Activated naive CD4-positive, alpha-beta T cell treated with anti-CD3 and anti-CD28 coated beads, Interleukin-2, amount 50 U/mL, for 16 hours (primary cell): ENCODE results near the gene PABPC3.

Source experiments
- DNase-seq: peaks from one replicate; pipeline ENCODE4 v3.0.0-alpha.2; 2020

The PABPC3 gene

GRCh38 chr13:25095851-25096453 lies at the start of gene PABPC3:
TSS of gene PABPC3 (plus strand) at chr13:25096136. CDS start at chr13:25096199, 63 bp downstream.
- no peak for DNase-seq

- no peak for DNase-seq
Observed at GRCh38 chr13:25046274-25046984, 49.5 kb upstream of the PABPC3 start.

GRCh38 chr13:25046985-25047511 lies 48.9 kb upstream of the PABPC3 start:
- no peak for DNase-seq

- DNase-seq: no peak
Observed at GRCh38 chr13:25051065-25051464, 44.9 kb upstream of the PABPC3 start.

- no peak for DNase-seq
Observed at GRCh38 chr13:25059166-25059565, 36.8 kb upstream of the PABPC3 start.

- DNase-seq: no peak
Observed at GRCh38 chr13:25059958-25060357, 36.0 kb upstream of the PABPC3 start.

DNA sequence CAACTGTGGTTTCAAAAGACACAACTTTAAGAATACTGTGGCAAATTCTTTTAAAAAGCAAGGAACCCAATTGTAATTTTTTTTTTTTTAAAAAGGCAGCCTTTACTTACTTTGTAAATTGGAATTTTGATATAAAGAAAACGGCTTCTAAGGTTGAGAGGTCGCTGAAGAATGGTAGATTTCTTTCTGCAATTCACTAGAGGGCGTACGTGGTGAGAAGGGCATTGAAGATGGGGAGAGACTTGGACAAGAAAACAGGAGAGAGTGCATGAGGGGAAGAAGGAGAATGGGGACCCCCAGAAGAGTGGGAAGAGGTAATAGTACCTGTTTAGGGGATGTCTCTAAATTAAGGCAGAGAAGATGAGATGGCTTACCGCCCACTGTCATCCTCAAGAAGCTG lies 33.5 kb upstream of the PABPC3 start:
- no peak for DNase-seq

DNA sequence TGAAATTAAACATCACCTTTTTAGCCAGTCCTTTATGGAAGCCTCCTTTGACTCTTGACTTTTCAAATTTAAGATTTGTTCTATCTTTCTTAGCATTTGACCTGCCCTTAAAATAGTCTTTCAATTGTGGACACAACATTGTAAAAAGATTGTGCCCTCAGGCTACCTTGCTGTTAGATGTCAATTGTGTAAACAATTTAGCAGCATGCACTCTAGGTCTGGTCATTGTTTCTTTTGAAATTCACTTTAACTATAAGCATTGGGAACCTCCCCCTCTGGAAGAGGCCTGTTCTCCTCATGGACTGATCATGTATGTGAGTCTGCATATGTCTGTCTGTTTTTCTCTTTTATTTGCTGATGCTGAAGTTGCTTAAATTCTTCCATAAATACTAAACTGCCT lies 31.5 kb upstream of the PABPC3 start:
- no peak for DNase-seq

DNA sequence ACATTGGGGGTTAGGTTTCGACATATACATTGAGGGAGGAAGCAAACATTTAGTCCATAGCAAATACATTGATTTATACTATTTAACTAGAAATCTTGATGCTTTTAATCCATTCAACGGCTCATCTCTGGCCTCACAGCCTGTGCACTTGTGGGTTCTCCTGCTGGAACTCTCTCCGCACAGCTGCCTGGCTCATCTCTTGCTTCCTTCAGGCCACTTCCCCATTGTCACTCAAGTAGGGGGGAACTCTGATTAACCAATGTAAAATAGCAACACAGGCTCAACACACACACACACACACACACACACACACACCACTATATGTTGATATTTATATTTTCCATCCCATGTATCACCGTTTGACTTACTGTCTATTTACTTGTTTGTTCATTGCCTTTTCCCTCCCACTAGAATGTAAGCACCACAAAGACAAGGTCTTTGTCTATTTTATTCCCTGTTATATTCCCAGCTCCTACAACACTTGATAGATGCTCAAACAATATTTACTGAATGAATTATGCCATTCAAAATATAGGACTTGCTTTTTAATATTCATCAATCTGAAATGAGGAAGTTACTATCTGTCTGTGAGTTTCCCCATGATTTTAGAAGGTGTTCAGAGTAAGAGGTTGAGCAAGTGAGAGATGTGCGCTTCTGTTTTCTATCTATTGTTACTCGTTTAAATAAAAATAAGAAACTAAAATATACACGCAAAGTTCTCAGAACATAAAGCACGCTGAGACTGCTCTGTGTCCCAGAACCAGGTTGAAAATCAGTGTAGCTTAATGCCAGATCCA lies 29.8 kb upstream of the PABPC3 start:
- DNase-seq: no peak

GRCh38 chr13:25067064-25067463 lies 28.9 kb upstream of the PABPC3 start:
- no peak for DNase-seq

GRCh38 chr13:25068810-25069209 lies 27.1 kb upstream of the PABPC3 start:
- no peak for DNase-seq

GRCh38 chr13:25069236-25069635 lies 26.7 kb upstream of the PABPC3 start:
- no peak for DNase-seq

- no peak for DNase-seq
Observed at GRCh38 chr13:25069911-25070310, 26.0 kb upstream of the PABPC3 start.

DNA sequence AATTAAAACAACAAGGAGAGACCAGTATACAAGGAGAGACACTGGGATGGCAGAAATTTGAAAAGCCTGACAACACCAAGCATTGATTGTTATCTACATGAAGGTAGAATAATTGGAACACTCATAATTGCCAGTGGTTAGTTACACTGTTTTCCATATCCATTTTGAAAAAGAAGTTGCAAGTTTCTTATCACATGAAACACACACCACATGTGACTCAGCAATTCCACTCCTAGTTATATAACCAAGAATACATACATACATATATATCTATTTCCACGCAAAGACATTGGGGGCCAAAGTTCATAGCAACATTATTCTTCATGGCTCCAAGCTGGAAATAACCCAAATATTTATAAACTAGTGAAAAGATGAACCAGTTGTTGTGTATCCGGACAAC lies 15.2 kb upstream of the PABPC3 start:
- no peak for DNase-seq

DNA sequence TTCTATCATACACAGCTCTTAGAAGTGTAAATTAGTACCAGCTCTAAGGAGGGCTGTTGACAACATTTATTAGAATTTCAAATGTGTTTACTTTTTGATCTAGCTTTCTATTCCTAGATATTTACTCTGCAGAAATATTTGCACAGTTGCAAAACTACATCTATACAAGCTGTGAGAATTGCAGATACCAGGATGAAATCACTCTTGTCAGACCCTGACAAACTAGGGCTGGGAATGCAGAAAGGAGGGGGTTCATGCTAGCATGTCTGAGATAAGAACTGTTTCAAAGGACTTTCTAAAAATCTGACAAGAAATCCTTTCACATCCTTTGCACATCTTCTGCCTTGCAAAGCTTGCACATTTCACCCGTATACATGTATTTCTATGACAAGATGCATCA lies 11.8 kb upstream of the PABPC3 start:
- DNase-seq: no peak

DNA sequence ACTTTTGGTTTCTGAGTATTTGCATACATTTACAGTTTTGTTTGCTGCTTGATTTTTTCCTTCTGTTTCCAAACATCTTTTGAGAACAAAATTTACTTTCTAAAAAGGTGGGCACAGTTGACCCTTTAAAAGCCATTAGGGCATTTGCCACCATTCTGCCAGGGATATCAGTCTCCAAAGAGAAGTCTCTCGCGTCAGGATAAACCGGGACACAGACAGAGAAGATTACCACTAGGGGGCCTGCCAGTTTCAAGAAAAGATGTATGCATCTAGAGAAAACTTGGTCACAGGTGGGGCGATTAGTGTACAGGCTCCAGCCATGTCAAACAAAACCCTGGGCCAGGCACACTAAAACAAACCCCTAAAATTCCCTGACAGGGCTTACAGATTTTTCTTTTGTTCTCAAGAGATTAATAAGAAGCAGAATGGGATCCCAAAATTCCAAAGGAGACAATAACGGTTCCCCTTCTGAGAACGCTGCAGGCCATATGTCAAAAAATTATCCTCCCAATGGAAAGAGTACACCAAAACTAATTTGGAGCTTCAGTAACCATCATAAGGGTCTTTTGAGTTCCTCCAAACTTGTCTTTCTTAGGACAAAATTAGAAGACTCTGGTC lies 10.7 kb upstream of the PABPC3 start:
- no peak for DNase-seq

DNA sequence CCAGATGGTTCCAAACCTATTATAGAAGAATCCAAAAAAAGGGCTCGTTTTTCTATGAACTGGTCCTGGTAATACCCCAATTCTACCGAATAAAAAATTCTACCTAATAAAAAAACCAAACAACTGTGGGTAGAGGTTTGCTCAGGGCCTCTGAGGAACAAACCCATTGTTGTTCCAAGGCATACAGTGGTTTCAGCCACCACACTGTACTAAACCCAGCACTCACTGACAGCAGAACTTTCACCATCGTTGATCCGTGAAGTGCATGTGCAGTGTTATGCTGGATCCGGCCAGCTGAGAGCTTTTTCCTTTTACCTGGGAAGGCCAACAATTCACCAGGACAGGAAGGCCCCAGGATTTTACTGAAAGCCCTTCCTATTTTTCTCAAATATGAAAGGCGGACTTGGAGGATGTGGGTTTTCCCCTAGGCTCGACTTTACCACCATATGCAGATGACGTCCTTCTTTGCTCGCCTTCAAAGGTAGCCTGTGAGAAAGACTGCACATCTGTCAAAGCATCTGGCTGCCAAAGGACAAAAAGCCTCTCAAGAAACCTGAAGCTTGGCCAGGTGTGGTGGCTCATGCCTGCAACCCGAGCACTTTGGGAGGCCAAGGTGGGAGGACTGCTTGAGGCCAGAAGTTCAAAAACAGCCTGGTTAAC lies 7.2 kb upstream of the PABPC3 start:
- DNase-seq: no peak

GRCh38 chr13:25097426-25097825 lies 1.5 kb downstream of the PABPC3 start:
- DNase-seq: no peak

GRCh38 chr13:25103711-25104110 lies 7.8 kb downstream of the PABPC3 start:
- no peak for DNase-seq

- no peak for DNase-seq
Observed at GRCh38 chr13:25109341-25109740, 13.4 kb downstream of the PABPC3 start.

GRCh38 chr13:25110956-25111584 lies 15.1 kb downstream of the PABPC3 start:
- no peak for DNase-seq

- DNase-seq: no peak
Observed at GRCh38 chr13:25111585-25111956, 15.6 kb downstream of the PABPC3 start.
